ENCODE measurements around the gene TBC1D22A.
A peak's percentile ranks its signal among the peaks of the same experiment; 100 is the strongest.

TBC1D22A gene

DNA sequence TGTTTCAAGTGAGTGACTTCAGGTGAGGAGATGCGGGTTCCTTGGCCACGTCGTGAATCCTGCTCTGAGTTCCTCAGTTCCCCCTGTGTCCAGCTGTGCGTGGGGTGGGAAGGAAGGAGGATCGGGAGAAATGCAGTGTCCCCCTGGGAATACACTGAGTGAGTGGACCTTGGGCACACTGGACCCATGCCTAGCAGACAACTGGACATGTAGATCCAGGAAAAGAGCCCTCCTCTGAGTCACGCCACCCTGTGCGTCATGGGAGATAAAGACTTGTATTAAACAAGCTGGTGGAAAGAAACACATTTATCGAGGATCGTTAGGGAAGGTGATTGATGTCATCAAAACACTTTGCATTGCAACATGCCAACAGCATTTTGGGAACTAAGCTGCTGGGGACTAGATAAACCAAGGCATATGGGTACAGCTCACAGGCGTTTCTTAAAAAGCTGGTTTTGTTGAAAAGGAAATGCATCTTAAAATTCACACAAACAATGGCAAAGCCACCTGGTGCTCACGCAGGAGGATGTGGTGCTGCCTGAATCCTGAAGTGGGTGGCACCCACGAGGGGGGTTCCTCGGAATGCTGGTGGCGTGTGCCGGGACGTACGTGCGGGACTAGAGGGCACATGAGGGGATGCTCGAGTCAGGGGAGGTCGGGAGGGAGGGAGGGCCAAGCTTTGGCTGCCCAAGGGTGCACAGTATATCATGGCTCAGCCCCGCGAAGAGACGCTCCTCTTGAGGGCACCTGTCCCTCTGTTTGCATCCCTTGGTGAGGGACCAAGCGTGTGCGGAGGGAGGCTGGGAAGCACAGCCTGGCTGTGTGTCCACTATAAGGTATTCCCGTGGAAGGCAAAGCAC, 303.5 kb downstream of the TBC1D22A start:
- Mint-ChIP-seq H3K27me3 (ENCODE audit: low read depth) (no peaks in the 10 kb centered on the region), H3K9me3 (no peaks in the 10 kb centered on the region), H3K4me3 (no peak overlapping the region), H3K4me1 (ENCODE audit: low read depth) (peaks cover 11% of the 10 kb centered on the region), H3K36me3 (ENCODE audit: low read depth) (peaks cover 8% of the 10 kb centered on the region), H3K27ac (no peak overlapping the region)

DNA sequence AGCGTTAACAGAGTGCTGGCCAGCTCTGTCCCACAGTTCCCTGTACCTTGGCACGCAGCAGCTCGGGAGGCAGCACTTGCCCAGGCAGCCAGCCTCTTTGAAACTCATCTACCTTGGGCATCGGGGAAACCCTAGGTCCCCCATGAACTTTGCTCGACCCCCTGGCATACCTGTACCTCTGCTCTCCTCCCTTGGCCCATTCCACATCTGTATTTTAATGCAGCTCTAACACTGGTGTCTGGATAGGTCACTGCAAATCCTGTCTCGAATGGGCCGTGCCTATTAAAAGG, 304.1 kb downstream of the TBC1D22A start:
- Mint-ChIP-seq H3K9me3 (no peaks in the 10 kb centered on the region), H3K27me3 (ENCODE audit: low read depth) (no peaks in the 10 kb centered on the region), H3K36me3 (ENCODE audit: low read depth) (peaks cover 3% of the 10 kb centered on the region), H3K27ac (no peak overlapping the region), H3K4me1 (ENCODE audit: low read depth) (peaks cover 9% of the 10 kb centered on the region), H3K4me3 (no peak overlapping the region)

DNA sequence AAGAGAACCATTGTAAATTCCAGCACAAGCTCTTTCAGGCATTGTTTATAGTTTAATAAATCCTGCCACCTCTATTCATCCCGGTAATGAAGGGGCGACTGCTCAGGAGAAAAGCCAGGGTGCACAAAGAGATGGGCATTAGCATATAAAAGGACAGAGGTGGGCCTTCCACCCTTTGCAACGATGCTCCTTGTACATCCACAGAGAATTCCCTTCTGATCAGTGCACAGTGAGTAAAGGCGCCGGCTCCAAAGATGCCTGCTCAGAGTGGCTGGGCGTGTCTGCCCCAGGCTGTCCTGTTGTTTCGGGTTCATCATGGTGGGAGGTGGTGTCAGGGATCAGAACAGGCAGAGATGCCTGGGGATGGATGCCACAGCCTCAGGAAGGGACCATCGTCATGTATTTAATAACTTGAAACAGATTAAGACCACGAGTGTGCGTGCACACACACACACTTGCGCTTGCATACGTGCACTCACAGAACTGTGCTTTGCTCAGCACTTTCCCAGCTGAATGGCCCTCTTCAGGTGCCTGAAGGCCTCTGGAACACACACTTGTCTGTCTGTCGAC, 305.0 kb downstream of the TBC1D22A start:
- Mint-ChIP-seq H3K27ac (no peak overlapping the region), H3K36me3 (ENCODE audit: low read depth) (peaks cover 2% of the 10 kb centered on the region)

DNA sequence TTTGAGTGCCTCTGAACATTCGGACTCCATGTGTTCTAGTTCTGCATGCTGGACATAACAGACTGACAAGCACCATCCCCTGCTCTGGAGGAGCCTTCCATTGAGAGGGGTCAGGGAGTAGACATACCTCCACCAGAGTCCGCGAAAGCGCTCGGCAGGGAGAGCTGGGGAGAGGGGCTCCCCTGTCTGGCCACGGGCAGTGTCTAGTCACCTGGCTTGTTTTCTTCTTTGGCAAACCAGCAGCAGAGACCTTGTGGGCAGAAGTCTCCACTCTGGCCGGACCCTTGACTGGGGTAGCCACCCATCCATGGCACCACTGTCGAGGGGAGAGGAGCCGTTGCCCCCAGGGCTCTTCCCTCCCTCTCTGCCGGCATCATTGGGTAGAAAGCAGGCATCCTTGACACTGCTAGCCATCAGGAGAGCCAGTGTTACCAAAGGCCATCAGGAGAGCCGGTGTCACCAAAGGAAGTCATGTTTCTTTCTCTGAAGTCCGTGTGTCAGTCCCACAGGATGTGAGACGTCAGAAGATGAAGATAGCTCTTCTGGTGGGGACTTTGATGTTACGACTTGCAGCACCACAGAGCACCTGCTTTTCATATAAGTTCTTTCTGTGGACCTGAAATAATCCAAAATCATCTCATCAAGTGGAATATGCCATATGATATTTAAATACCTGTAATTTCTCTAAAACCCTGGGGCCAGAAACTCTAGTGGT, 305.6 kb downstream of the TBC1D22A start:
- Mint-ChIP-seq H3K9me3 (peaks cover 5% of the 10 kb centered on the region), H3K36me3 (ENCODE audit: low read depth) (peaks cover 2% of the 10 kb centered on the region), H3K27me3 (ENCODE audit: low read depth) (no peaks in the 10 kb centered on the region), H3K27ac (peak overlapping the region; percentile 59), H3K4me1 (ENCODE audit: low read depth) (peaks cover 9% of the 10 kb centered on the region), H3K4me3 (no peak overlapping the region)

More for the DNA sequence above, 305.0 kb downstream of the TBC1D22A start:
- Mint-ChIP-seq H3K9me3 (no peaks in the 10 kb centered on the region), H3K27me3 (ENCODE audit: low read depth) (no peaks in the 10 kb centered on the region), H3K4me3 (no peak overlapping the region), H3K4me1 (ENCODE audit: low read depth) (peaks cover 9% of the 10 kb centered on the region)

DNA sequence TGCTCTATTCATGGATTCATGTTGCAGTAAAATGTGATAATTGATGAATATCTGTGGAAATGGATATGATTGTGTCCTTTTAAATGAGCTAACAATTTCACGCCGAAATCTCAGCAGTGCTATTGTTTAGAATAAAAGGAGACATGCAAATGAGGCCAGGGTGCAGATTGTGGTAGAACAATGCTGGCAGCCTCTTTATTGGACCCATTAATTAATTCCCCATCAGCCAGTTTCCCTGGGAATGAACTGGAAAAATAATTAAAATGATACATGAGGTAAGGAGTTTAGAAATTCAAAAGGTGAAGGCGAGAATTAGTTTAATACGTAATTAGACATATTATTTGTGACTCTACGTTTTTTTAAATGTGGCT, 306.2 kb downstream of the TBC1D22A start:
- Mint-ChIP-seq H3K27me3 (ENCODE audit: low read depth) (no peaks in the 10 kb centered on the region), H3K27ac (no peak overlapping the region), H3K9me3 (peaks cover 8% of the 10 kb centered on the region), H3K4me1 (ENCODE audit: low read depth) (peaks cover 9% of the 10 kb centered on the region), H3K36me3 (ENCODE audit: low read depth) (peaks cover 6% of the 10 kb centered on the region), H3K4me3 (no peak overlapping the region)

DNA sequence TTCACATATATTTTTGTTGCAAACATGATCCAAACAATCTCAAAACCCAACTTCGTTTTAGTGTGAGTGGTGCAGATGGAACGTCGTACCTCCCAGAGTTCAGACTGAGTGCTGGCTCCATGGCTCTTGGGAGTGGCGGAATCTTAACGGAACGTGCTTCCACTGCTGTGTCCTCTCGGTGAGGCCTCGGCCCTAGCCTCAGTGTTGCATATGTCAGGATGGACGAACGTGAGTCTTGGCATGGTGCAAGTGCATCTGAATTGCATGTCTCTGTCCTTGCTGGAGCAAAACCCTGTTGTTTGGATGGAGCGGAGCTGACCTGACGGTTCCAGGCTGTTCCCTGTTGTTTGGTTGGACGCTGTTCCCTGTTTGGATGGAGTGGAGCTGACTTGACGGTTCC, 306.8 kb downstream of the TBC1D22A start:
- Mint-ChIP-seq H3K27me3 (ENCODE audit: low read depth) (no peaks in the 10 kb centered on the region), H3K36me3 (ENCODE audit: low read depth) (peaks cover 11% of the 10 kb centered on the region), H3K4me3 (no peak overlapping the region), H3K9me3 (peaks cover 12% of the 10 kb centered on the region), H3K27ac (no peak overlapping the region), H3K4me1 (ENCODE audit: low read depth) (peaks cover 9% of the 10 kb centered on the region)

DNA sequence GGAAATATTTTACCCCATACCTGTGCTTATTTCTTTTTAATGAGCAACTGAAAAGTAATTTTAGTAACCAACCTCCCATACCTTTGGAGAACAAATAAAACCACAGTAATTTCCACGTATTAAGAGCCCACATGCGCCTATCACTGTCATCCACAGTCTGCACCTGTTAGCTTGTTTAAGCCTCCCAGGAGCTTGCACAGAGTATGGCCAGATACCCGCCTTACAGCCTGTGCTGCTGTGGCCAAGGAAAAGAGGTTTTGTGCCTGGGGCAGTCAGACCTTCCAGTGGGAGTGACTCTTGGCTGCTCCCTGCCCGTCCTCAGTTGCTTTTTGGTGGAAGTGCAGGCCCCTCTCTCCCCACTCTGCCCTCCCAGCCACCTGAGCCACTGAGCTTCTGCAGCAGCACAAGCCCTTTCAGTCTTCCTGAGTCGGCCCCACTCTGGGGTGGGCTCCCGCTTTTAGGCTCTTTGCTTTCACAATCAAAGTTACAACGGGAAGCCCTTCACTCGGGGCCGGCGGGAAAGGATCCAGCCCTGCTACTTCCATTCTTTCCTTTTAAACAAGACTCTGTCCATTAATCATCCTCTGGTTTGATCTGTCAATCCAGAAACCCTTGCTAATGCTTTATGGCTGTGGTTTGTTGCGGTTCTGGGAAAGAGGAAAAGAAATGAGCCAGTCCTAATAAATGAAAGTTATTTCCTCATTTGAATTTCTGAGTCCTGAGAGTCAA, 308.8 kb downstream of the TBC1D22A start:
- Mint-ChIP-seq H3K9me3 (peaks cover 30% of the 10 kb centered on the region), H3K27ac (no peak overlapping the region), H3K36me3 (ENCODE audit: low read depth) (peaks cover 21% of the 10 kb centered on the region), H3K4me3 (no peak overlapping the region), H3K27me3 (ENCODE audit: low read depth) (no peaks in the 10 kb centered on the region), H3K4me1 (ENCODE audit: low read depth) (peaks cover 9% of the 10 kb centered on the region)

DNA sequence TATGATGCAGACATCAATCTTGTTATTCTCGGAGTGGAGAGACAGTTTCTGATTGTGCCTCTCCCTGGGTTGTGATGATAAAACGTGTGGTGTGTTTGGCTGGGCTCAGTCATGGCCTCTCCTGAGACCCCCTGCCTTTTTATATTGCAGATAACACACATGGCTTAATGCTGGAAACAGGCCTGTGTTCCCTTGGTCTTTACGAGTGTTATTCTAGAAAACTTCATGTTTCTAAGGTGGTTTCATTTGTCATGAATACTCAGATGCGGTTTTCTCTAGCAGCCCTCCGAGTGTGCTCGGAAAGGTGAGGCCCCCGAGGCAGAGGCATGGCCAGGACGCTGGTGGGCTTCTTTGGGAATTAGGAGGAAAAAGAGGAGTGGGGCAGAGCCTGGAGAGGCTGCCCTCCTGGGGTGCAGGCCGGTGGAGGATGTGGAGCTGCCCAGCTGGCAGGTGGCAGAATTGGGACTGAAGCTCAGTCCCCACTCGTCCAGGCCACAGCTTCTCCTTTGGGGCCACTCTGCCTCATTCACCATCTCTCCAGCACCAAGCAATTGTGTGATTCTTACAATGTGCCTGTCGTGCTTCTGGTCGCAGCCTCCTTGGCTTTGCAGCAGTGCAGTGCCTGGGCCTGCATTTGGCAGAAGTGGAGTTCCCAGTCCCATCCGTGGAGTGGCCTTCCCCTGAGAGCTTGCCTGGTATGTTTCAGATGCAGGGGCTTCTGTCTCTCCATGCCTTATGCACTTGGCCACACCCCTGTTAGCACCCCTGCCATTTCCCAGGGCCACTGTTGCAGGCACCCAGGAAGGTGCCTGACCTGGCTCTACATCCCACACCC, 309.6 kb downstream of the TBC1D22A start:
- Mint-ChIP-seq H3K4me3 (no peak overlapping the region), H3K27me3 (ENCODE audit: low read depth) (no peaks in the 10 kb centered on the region), H3K9me3 (peaks cover 35% of the 10 kb centered on the region), H3K27ac (no peak overlapping the region), H3K36me3 (ENCODE audit: low read depth) (peaks cover 23% of the 10 kb centered on the region), H3K4me1 (ENCODE audit: low read depth) (peaks cover 9% of the 10 kb centered on the region)

DNA sequence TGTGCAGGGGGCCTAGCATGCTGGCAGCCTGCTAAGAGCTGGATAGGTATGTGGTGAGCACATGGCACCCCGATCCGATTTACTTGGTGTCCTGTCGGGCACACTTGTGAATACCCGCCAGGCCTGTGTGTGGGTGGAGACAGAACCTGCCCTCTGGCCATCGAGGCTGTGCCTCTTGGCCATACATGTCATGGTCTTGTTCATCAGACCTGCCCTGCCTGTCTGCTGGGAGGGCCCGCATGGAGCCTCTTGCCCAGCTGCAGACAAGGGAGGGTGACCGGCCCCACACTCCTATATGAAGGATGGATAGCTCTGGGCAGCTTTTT, 310.2 kb downstream of the TBC1D22A start:
- Mint-ChIP-seq H3K4me3 (no peak overlapping the region), H3K27me3 (ENCODE audit: low read depth) (no peaks in the 10 kb centered on the region), H3K9me3 (peaks cover 35% of the 10 kb centered on the region), H3K27ac (no peak overlapping the region), H3K36me3 (ENCODE audit: low read depth) (peaks cover 23% of the 10 kb centered on the region), H3K4me1 (ENCODE audit: low read depth) (peaks cover 8% of the 10 kb centered on the region)

DNA sequence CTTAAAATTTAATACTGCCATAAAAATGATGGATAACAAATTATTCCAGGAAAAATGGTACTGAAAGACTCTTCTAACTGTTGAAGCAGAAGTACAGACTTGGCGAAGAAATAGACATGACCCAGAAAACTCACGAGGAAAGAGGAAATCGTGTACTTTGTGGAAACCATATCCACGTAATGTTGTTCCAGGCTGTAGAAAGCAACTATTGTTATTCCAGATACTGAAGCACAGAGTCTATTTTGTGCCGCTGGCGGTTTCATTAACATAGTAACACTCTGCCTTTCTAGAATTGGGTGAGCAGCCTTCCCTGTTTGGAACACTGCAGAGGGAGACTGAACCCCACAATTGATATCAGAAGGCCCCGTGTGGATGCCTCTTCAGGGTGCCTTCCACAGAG, 310.6 kb downstream of the TBC1D22A start:
- H3K9me3 Mint-ChIP-seq, result peaks cover 38% of the 10 kb centered on the region
- no peak overlapping the region for H3K4me3 Mint-ChIP-seq
- peaks cover 7% of the 10 kb centered on the region for H3K4me1 Mint-ChIP-seq (ENCODE audit: low read depth)
- H3K27me3 Mint-ChIP-seq (ENCODE audit: low read depth), result no peaks in the 10 kb centered on the region
- H3K27ac Mint-ChIP-seq, result no peak overlapping the region
- H3K36me3 Mint-ChIP-seq (ENCODE audit: low read depth), result peaks cover 23% of the 10 kb centered on the region

DNA sequence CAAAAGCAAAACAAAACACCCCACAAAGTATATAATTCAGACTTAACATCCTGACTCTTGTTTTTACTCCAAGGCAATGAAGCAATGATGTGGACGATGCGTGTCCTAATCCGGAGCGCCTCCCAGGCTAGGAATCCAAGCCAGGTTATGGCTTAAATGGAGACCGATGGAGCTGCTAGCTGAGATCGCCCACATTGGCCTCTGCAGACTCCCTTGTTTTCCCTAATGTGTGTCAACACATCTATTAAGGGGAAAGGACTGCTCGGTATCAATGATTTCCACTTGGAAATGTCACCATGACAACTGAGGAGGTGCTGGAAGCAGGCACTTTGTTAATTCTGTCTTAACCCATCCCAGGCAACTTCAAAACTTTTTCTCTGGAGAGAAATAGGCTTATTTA, 311.7 kb downstream of the TBC1D22A start:
- H3K27me3 Mint-ChIP-seq (ENCODE audit: low read depth), result no peaks in the 10 kb centered on the region
- no peak overlapping the region for H3K27ac Mint-ChIP-seq
- peaks cover 40% of the 10 kb centered on the region for H3K9me3 Mint-ChIP-seq
- H3K36me3 Mint-ChIP-seq (ENCODE audit: low read depth), result peaks cover 23% of the 10 kb centered on the region
- no peaks in the 10 kb centered on the region for H3K4me1 Mint-ChIP-seq (ENCODE audit: low read depth)
- H3K4me3 Mint-ChIP-seq, result no peak overlapping the region

DNA sequence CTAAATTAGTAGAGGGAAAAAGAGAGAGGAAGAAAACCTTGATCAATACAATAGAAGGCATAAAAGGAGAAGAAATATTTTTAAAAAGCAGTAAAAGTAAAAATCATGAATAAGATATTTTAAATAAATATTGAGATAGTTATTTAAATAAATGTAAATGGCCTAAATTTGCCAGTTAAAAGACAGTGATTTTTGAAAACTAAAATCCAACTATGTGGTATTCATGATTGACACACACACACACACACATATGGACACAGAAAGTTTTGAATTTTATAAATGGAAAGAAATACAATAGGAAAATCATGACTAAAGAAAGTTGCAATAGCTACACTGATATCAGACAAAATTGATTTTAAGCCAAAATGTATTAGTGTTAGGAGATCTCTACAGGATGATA, 313.1 kb downstream of the TBC1D22A start:
- Mint-ChIP-seq H3K27me3 (ENCODE audit: low read depth) (no peaks in the 10 kb centered on the region), H3K4me1 (ENCODE audit: low read depth) (no peaks in the 10 kb centered on the region), H3K36me3 (ENCODE audit: low read depth) (peaks cover 24% of the 10 kb centered on the region), H3K4me3 (no peak overlapping the region), H3K9me3 (peaks cover 50% of the 10 kb centered on the region), H3K27ac (no peak overlapping the region)

DNA sequence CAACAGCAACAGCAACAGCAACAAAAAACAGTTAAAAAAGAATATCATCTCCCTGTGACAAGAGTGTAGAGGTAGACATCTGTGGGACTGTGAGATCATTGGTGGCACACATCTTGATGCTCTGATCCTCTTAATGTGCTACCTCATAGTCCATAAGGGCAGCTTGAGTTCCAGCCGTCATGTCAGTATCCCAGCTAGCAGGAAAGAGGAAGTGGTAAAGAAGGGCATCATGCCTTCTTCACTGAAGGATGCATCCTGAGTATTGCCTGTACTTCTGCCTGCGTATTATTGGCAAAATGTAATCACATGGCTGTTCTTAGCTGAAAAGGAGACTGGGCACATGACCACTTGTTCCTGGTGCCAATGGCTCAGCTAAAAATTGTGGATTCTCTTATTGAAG, 314.3 kb downstream of the TBC1D22A start:
- H3K4me1 Mint-ChIP-seq (ENCODE audit: low read depth), result no peaks in the 10 kb centered on the region
- H3K27ac Mint-ChIP-seq, result no peak overlapping the region
- H3K4me3 Mint-ChIP-seq, result no peak overlapping the region
- peaks cover 51% of the 10 kb centered on the region for H3K9me3 Mint-ChIP-seq
- H3K27me3 Mint-ChIP-seq (ENCODE audit: low read depth), result no peaks in the 10 kb centered on the region
- H3K36me3 Mint-ChIP-seq (ENCODE audit: low read depth), result peaks cover 24% of the 10 kb centered on the region

DNA sequence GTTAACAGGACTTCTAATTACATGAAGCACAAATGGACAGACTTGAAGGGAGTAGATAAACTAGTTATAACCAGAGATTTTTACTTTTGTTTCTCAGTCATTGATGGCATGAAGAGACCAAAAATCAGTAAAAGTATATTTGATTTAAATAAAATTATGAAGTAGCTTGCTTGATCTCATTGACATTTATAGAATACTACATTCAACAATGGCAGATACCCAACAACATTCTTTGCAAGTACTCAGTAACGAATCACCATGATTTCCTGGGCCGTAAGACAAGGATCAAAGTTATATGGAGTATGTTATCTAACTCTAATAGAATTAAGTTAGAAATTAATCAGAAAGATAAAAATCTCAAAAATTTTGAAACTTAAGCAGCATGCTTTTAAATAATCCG, 317.6 kb downstream of the TBC1D22A start:
- peaks cover 6% of the 10 kb centered on the region for H3K36me3 Mint-ChIP-seq (ENCODE audit: low read depth)
- H3K4me1 Mint-ChIP-seq (ENCODE audit: low read depth), result no peaks in the 10 kb centered on the region
- H3K27me3 Mint-ChIP-seq (ENCODE audit: low read depth), result no peaks in the 10 kb centered on the region
- H3K27ac Mint-ChIP-seq, result no peak overlapping the region
- H3K4me3 Mint-ChIP-seq, result no peak overlapping the region
- H3K9me3 Mint-ChIP-seq, result peaks cover 31% of the 10 kb centered on the region

All from T-helper 1 cell treated with Interleukin-12 subunit alpha and Interleukin-12 subunit beta and Interleukin-4 antibody, amounts not matched to agents 30 μg/mL and 1 μg/mL, for 36 hours (primary cell).